ENCODE measurements around the gene GEMIN4. TPM values are rescaled to one million over a fixed set of nuclear protein-coding genes. Genes with fewer than 3 reads are reported as not detected.

GEMIN4 gene
- total RNA-seq, 1 donor from 2014 or later, result 15.6 TPM

DNA sequence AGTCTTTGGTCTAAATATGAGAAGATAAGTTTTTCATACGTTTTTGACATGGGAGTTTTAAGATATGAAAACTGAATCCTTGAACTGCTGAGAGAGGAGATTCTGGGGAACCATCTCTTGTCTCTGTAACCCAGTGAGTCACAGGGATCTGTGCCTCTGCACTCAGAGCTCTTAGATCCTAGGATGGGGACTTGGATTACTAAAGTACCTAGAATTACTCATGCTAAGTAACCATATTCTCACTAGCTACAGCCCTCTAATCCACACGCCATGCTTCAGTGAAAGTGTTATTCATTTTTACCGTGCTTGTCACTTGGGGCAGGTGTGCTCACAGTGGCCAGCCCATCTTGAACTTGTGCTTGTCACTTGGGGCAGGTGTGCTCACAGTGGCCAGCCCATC is 32.1 kb upstream of the GEMIN4 start:
- H2AFZ ChIP-seq (replicated peaks), result no peak overlapping the region
- DNase-seq (ENCODE audit: low spot score), result no peak
- H3F3A ChIP-seq (ENCODE audit: low read depth), result no peaks in the 10 kb centered on the region
- H3K4me3 ChIP-seq, result no peak overlapping the region
- no peaks in the 10 kb centered on the region for H3K9me3 Mint-ChIP-seq
- peaks cover 65% of the 10 kb centered on the region for H3K79me2 ChIP-seq (ENCODE audit: low read depth)
- TF ChIP-seq EZH2 (IDR thresholded peaks at IDR 0.05) (no peak), EZH2phosphoT487 (IDR thresholded peaks at IDR 0.05) (no peak)
- TF ChIP-seq, protein P1, sequence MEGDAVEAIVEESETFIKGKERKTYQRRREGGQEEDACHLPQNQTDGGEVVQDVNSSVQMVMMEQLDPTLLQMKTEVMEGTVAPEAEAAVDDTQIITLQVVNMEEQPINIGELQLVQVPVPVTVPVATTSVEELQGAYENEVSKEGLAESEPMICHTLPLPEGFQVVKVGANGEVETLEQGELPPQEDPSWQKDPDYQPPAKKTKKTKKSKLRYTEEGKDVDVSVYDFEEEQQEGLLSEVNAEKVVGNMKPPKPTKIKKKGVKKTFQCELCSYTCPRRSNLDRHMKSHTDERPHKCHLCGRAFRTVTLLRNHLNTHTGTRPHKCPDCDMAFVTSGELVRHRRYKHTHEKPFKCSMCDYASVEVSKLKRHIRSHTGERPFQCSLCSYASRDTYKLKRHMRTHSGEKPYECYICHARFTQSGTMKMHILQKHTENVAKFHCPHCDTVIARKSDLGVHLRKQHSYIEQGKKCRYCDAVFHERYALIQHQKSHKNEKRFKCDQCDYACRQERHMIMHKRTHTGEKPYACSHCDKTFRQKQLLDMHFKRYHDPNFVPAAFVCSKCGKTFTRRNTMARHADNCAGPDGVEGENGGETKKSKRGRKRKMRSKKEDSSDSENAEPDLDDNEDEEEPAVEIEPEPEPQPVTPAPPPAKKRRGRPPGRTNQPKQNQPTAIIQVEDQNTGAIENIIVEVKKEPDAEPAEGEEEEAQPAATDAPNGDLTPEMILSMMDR (IDR thresholded peaks at IDR 0.05), result no peak
- no peaks in the 10 kb centered on the region for H3K27me3 ChIP-seq
- peaks cover 9% of the 10 kb centered on the region for H4K20me1 ChIP-seq (ENCODE audit: low read depth)
- H3K4me3 Mint-ChIP-seq, result peak overlapping the region; percentile 99
- H3K27ac Mint-ChIP-seq, result no peak overlapping the region
- H3K36me3 Mint-ChIP-seq, result peaks cover 11% of the 10 kb centered on the region
- H3K4me1 Mint-ChIP-seq, result peaks cover 21% of the 10 kb centered on the region
- no peaks in the 10 kb centered on the region for H3K36me3 ChIP-seq
- H3K4me1 ChIP-seq, result peaks cover 16% of the 10 kb centered on the region
- peak overlapping the region; percentile 86 for H3K4me2 ChIP-seq
- H3K27me3 Mint-ChIP-seq (ENCODE audit: insufficient read depth, low read depth), result peaks cover 3% of the 10 kb centered on the region
- H3K9me3 ChIP-seq (ENCODE audit: low read depth), result no peaks in the 10 kb centered on the region
- H3K27ac ChIP-seq, result no peak overlapping the region
- no peak overlapping the region for H3K9ac ChIP-seq

DNA sequence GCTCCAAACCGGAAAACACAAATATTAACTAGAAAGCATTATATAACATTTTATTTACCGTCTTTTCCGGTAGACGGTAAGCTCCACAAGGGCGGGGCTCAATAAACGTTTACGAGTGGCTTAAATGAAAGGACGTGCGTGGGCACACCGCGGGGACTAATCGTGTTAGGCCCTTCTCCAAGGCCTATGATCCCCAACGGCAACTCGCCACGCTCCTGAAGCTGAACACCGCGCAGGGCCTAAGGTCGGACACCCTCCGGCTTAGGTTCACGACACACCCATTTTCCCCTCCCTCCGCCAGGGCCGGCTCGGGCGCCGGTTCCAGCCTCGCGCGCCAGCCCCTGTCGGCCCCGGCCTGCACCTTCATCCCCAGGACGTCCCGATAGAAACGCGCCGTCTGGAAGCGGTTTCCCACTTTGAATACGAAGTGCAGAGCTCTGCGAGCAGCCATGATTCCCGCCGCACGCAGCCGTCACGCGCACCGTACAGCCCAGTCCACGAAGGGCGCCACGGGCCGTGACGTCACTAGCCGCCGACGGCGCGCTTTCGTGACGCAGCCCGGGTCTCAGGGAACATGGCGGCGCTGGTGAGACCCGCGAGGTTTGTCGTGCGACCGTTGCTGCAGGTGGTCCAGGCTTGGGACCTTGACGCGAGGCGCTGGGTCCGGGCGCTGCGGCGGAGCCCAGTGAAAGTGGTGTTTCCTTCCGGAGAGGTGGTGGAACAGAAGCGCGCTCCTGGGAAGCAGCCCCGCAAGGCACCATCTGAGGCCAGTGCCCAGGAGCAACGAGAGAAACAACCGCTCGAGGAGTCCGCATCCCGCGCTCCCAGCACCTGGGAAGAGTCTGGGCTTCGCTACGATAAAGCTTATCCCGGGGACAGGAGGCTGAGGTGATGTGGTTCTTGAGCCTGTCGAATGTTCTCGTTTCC is 30.0 kb upstream of the GEMIN4 start, which contains the start of the genes GLOD4 and MRM3:
Gene GLOD4 (minus strand): TSS at position 476 of the 927 bp plus-strand sequence. CDS start 25 bp downstream, at position 451.
Gene MRM3 (plus strand): TSS at position 549 of the 927 bp plus-strand sequence. CDS start 26 bp downstream, at position 575.
- Histone ChIP-seq H3K4me1 (peaks cover 16% of the 10 kb centered on the region), H3K27ac (peak within 1 kb of the TSS; percentile 65), H2AFZ (replicated peaks) (peak within 1 kb of the TSS; percentile 81), H3K36me3 (no peaks in the 10 kb centered on the region), H3F3A (ENCODE audit: low read depth) (no peaks in the 10 kb centered on the region), H3K9ac (peak within 1 kb of the TSS; percentile 93), H4K20me1 (ENCODE audit: low read depth) (peaks cover 9% of the 10 kb centered on the region), H3K4me3 (peak within 1 kb of the TSS; percentile 99), H3K27me3 (no peaks in the 10 kb centered on the region), H3K9me3 (ENCODE audit: low read depth) (no peaks in the 10 kb centered on the region), H3K79me2 (ENCODE audit: low read depth) (peaks cover 85% of the 10 kb centered on the region), H3K4me2 (peak within 1 kb of the TSS; percentile 86)
- Mint-ChIP-seq H3K4me1 (peaks cover 21% of the 10 kb centered on the region), H3K27ac (peak within 1 kb of the TSS; percentile 86), H3K27me3 (ENCODE audit: insufficient read depth, low read depth) (peaks cover 3% of the 10 kb centered on the region), H3K36me3 (peaks cover 21% of the 10 kb centered on the region), H3K9me3 (no peaks in the 10 kb centered on the region), H3K4me3 (peak within 1 kb of the TSS; percentile 99)
- peak; percentile 94 for DNase-seq (ENCODE audit: low spot score)
- TF ChIP-seq, protein P1 (IDR thresholded peaks at IDR 0.05), result peak; percentile 51
- TF ChIP-seq EZH2phosphoT487 (IDR thresholded peaks at IDR 0.05) (no peak), EZH2 (IDR thresholded peaks at IDR 0.05) (no peak)

DNA sequence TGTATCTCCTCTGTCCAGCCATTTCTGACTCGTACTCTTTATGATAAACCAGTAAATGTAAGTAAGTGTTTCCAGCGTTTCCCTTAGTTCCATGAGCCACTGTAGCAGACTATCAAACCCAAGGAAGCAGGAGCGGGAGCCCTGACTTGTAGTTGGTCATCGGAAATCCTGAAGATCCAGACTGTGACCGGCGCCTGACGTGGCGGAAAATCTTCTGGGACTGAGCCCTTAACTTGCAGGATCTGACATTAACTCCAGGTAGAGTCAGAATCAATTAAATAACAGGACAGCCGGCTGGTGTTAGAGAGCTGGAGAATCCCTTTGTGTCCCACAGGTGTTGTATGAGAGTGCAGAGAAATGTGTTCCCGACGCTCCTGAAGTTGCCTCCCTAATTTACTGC is 26.0 kb upstream of the GEMIN4 start:
- Mint-ChIP-seq H3K36me3 (peaks cover 37% of the 10 kb centered on the region), H3K27ac (no peak overlapping the region), H3K27me3 (ENCODE audit: insufficient read depth, low read depth) (peaks cover 3% of the 10 kb centered on the region), H3K9me3 (no peaks in the 10 kb centered on the region), H3K4me1 (peaks cover 27% of the 10 kb centered on the region), H3K4me3 (no peak overlapping the region)
- Histone ChIP-seq H3K9ac (no peak overlapping the region), H4K20me1 (ENCODE audit: low read depth) (peaks cover 9% of the 10 kb centered on the region), H3K27ac (no peak overlapping the region), H2AFZ (replicated peaks) (no peak overlapping the region), H3K9me3 (ENCODE audit: low read depth) (no peaks in the 10 kb centered on the region), H3K4me1 (peaks cover 23% of the 10 kb centered on the region), H3K79me2 (ENCODE audit: low read depth) (peaks cover 65% of the 10 kb centered on the region), H3F3A (ENCODE audit: low read depth) (peaks cover 25% of the 10 kb centered on the region), H3K27me3 (no peaks in the 10 kb centered on the region), H3K4me2 (no peak overlapping the region), H3K36me3 (peaks cover 3% of the 10 kb centered on the region), H3K4me3 (no peak overlapping the region)
- DNase-seq (ENCODE audit: low spot score), result no peak
- TF ChIP-seq EZH2phosphoT487 (IDR thresholded peaks at IDR 0.05), result no peak
- TF ChIP-seq EZH2 (IDR thresholded peaks at IDR 0.05), result no peak
- TF ChIP-seq, protein P1 (IDR thresholded peaks at IDR 0.05), result no peak

All from neural progenitor cell (in vitro differentiated cells).